Dedifferentiated amniotic fluid mesenchymal stem cell (primary cell): Measurements from ENCODE around the gene ZBTB25.

ENCODE experiments used
- DNase-seq: peaks from one replicate; pipeline ENCODE4 v3.0.0-alpha.2; 2016; ENCODE audit errors: extremely low spot score

The ZBTB25 gene

GRCh38 chr14:64515053-64515452, 11.4 kb upstream of the ZBTB25 start:
- DNase-seq = no peak

DNA sequence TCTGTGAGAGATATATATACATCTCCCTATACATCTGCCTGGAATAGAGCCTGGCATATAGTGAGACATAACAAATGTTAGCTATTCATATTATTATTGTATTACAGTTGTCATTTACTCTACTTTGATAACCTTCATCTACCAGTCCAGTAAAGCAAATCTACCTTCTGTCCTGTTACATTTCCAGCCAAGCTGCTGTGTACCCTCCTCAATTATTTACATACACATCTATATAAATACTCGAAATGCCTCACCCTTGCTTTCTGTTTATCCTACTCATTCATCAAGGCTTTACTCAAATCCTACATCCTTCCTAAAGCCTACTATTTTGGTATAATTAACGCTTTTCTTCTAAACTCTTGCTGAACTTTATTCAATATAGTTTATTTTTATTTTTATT, 9.6 kb upstream of the ZBTB25 start:
- no peak for DNase-seq

DNA sequence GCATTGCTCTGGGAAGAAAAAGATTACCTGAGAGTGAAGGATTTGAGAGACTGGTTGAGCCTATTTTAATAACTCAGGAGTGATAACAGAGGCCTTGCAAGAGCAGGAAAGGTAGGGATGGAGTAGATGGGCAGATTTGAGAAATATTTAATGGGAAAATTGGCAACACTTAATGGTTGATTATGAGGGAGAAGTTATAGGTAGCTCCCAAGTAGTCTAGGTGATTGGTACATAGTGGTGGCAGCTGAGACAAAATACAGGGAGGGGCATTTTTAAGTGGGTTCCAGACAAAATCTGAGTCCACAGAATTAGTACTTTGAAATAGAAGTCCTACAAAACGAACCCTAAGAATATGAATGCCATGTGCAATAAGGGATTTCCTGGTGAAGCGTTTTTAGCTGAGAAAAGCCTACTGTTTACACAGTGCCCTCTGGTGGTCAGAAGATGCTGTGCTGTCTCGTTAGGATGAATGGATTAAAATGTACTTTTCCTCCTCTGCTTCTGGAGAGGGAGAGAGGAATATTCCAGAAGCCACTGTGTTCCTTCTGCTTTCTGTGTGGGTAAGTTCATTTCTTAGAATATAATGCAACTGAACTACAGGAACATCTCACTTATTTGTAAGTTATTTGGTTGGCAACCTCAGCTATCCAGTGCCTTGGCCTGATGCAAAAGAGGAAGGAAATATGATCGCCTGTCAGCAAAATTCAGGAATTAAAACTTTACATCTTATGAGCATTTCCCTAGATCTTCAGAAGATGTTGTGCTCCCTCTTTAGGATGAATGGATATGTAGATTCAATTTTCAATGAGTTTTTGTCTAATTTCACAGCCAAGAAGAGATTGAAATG, 7.4 kb upstream of the ZBTB25 start:
- peak; percentile 48 for DNase-seq

DNA sequence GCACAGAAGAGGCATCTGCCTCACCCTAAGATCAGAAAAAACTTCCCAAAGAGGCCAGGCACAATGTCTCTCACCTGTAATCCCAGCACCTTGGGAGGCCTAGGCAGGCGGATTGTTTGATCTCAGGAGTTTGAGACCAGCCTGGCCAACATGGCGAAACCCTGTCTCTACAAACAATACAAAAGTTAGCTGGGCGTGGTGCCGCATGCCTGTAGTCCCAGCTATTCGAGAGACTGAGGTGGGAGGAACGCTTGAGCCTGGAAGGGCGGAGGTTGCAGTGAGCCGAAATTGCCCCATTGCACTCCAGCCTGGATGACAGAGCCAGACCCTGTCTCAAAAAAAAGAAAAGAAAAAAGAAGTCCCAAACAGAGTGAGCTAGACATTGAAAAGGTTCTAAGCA, 5.4 kb upstream of the ZBTB25 start:
- no peak for DNase-seq

GRCh38 chr14:64508215-64508776, 4.7 kb upstream of the ZBTB25 start:
- DNase-seq = no peak

DNA sequence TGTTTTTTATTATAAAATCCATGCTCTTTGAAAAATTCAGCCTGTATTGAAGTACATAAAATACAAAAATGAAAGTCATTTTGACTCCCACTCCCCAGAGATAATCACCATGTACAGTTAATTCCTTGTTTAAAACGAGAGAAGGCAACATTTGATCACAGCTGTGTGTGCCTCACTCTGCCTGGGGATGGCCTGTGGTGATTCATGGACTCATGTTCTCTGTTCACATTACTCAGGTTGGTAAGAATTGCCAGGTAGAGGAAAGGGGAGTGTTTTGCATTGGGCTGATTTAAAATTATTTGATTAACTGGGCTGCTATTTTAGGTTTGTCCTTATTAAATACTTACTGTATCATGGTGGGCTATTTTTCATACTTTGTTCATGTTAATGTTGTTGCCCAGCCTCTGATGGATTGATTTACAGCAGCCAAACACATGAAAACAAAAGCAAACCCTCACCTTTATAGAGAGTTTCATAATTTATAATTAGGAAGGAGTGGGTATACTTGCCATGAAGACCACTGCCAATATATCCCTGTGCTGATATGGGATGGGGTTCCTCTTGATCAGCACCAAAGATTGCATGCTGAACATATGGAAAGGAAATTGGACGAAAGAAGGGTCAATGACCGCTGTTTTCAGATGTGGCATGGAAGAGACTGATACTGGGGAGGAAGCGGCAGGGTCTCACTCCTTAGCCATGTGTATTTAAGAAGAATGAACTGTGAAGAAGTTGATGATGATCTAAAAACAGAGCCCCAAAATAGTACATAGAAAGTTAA, 3.9 kb upstream of the ZBTB25 start:
- no peak for DNase-seq

DNA sequence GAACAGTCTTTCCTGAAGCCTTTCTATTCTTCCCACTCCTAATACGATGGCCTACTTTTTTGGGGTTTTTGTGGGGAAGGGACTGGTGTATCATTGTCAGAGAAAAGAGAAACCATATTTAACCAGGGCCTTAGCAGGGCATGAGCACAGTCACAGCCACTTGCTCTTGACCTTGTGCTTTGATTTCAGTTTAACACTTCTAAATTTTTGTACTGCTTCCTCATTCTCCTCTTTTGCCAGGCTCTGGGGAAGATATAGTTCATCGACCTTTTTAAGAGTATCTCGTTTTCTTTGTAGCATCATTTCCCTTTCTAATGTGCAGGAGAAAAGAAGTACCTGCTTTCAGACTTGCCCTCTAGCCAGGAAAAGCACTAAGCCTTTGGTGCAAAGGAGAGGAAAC, 3.1 kb upstream of the ZBTB25 start:
- DNase-seq = no peak

DNA sequence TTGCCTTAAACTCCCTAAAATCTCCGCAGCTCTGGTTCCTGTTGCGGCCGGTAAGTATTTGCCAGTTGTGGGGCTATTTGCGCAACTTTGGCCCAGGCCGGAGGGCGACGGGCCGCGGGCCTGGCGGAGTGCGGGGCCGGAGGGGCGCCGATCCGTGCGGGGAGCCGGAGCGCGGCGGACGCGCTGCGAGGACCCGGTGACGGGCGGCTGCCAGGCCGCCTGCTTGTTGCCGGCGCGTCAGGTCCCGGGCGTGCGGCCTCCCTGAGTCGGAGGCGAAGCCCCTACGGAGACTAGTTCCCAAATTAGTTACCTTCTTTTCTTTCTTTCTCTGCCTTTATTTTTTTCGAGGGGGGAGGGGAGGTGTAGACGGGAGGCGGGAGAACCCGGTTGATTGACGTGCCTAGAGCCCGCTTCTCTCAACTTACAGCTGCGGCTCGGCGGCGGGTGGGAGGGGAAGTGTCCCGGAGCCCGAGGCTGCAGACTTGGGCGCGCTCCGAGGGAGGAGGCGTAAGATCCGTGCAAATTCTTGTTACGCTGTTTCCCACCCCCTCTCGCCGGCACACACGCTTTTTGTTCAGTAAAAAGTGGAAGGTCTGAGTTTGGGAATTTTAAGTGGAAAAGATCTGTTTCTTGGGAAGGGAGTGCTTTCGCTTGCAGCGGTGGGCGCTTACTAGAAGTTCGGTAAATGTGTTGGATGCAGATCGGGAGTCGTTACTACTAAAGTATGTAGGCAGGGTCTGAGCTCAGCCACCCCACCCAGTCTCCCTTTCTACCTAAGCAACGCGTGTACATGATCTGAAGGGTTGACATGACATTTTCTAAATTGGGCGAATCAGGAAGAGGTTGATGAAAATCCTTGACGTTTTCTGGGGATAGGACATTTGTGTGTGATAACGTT, 1.5 kb upstream of the ZBTB25 start:
- peak; percentile 84 for DNase-seq

GRCh38 chr14:64504310-64504896, 765 bp upstream of the ZBTB25 start, which contains the start of gene ZBTB1:
Gene ZBTB1 (plus strand): TSS chr14:64504770. CDS start chr14:64521505, 16,735 bp downstream.
- DNase-seq = peak; percentile 67

DNA sequence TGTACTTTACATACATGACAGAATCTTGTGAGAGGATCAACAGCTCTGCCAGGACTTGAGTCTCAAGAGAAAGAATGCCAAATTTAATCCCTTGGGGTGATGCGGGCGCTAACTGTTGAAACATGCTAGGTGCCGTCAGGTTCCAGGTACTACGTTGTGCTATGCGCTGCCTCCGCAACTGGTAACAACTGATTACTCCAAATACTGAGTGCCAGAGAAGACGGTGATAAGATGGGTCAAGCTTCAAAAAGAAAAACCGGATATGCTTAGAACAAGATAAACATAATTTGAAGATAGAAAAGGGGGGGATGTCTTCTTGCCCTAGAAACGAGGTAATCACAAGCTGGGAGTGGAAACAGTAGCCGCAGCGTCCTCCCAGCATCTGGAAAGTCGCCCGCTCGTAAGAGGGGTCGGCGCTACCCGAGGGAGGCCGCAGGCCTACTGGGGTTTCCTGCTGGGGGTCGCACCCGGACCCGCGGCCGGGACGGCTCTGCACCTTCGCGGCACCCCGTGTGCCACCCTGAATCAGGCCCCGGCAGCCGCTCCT, 678 bp downstream of the ZBTB25 start:
- DNase-seq = no peak

GRCh38 chr14:64502456-64502855, 1.2 kb downstream of the ZBTB25 start:
- DNase-seq = no peak

GRCh38 chr14:64501411-64502171, 2.0 kb downstream of the ZBTB25 start:
- DNase-seq = no peak

DNA sequence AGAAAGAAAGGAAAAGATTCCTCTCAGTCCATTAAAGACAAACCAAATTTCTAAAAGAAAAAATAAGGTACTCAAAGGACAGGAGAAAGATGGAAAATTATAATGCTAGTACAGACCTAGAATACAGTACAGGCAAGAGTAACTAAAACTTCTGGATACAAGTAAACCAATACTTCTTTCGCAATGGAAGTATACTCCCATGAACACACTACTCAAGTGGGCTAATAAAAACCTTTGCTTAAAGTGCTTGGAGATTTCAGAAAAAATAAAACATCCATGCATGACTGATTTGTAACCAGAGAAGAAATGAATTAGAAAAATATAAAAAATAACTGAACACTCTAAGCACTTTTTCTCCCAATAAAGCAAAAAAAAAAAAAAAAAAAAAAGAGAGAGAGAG, 3.5 kb downstream of the ZBTB25 start:
- no peak for DNase-seq

- no peak for DNase-seq
These were observed 6.9 kb downstream of the ZBTB25 start for GRCh38 chr14:64496764-64497163.

DNA sequence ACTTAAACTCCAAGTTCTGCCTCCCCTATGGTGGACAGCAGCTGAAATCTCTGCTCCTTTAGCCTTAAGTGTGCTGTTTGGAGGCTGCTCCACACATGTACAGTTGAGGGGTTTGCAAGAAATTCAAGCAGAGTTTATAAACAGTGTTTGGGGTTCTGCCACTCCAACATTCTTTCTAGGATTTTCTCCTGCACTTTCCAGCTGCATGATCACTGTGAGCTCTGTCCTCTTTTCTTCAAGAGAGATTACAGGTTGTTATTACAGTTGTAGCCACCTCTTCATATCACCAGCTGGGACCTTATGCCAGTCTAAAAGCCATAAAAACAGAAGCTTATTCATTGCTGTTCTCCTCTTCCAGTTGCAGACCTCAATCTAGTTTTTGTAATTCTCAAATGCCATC, 8.4 kb downstream of the ZBTB25 start:
- DNase-seq = no peak

- no peak for DNase-seq
These were observed 10.2 kb downstream of the ZBTB25 start for GRCh38 chr14:64493455-64493854.

DNA sequence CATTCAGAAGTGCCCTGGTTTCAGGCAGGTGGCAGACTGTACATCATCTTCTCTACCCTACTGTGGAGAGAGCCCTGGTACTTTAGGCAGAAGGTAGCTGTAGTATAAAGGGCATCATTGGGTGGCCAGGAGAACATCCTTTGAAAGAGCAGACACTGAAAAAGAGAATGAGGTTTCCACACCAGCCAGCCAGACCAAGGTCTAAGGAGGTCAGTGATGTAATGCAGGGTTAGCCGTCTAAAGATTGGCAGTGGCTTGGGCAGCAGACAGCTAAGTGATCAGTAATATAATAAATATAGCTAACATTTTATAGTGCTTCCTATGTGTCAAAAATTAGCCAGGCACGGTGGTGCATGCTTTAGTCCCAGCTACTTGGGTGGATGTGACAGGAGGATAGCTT, 12.0 kb downstream of the ZBTB25 start:
- no peak for DNase-seq

DNA sequence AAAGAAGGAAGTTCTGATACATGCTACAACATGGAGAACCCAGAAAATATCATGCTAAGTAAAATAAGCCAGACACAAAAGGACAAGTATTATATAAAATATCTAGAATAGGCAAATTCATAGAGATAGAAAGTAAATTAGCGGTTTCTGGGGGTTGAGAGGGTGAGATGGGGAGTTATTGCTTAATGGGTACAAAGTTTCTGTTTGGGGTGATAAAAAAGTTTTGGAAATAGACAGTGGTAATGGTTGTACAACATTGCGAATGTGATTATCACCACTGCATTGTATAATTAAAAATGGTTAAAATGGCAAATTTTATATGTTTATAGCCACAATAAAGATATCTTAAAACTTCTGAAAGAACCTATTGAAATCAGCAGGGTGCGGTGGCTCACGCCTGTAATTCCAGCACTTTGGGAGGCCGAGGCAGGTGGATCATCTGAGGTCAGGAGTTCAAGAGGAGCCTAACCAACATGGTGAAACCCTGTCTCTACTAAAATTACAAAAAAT, 15.0 kb downstream of the ZBTB25 start:
- DNase-seq = no peak

- peak; percentile 27 for DNase-seq
These were observed 24.9 kb downstream of the ZBTB25 start for GRCh38 chr14:64478634-64479250.

DNA sequence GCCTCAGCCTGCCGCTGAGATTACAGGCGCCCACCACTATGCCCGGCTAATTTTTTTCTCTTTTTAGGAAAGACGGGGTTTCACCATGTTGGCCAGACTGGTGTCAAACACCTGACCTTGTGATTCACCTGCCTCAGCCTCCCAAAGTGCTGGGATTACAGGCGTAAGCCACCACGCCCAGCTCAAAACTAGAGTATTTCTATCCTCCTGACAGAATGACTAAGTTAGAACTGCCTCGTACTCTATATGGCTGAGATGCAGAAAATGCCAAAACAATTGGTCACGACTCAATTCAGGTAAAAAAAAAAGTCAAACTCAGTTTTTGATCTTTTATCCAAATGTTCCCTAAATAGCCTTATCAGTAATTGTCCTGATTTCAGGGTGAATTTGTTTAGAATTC, 27.2 kb downstream of the ZBTB25 start:
- no peak for DNase-seq
